Immature natural killer cell (primary cell): Measurements from ENCODE around the gene BRSK1. TPM values are rescaled to one million over a fixed set of nuclear protein-coding genes. Genes with fewer than 3 reads are reported as not detected.

Source experiments
- DNase-seq, 3 donors: peaks; one replicate each; pipeline ENCODE4 v3.0.0; 2022; ENCODE audit warnings: mixed read lengths in 1 of 3
- H3K27ac Mint-ChIP-seq, 6 donors: one replicate each; pipeline ENCODE4 v1.8.0; 2020; ENCODE audit warnings: mixed read lengths in 6 of 6, mild to moderate bottlenecking in 5 of 6, inconsistent platforms in 4 of 6, moderate library complexity in 3 of 6
- H3K27me3 Mint-ChIP-seq, 3 donors: one replicate each; pipeline ENCODE4 v1.8.0; 2020 to 2021; ENCODE audit warnings: low read depth in 3 of 3, mild to moderate bottlenecking in 3 of 3, mixed read lengths in 3 of 3, moderate library complexity in 3 of 3, inconsistent platforms in 1 of 3
- H3K36me3 Mint-ChIP-seq, 3 donors: one replicate each; pipeline ENCODE4 v1.8.0; 2020; ENCODE audit warnings: mixed read lengths in 3 of 3, inconsistent platforms in 2 of 3, mild to moderate bottlenecking in 2 of 3
- H3K4me1 Mint-ChIP-seq, 2 donors: one replicate each; pipeline ENCODE4 v1.8.0; 2020; ENCODE audit warnings: inconsistent platforms in 2 of 2, mild to moderate bottlenecking in 2 of 2, mixed read lengths in 2 of 2, moderate library complexity in 1 of 2
- H3K4me3 Mint-ChIP-seq, 5 donors: one replicate each; pipeline ENCODE4 v1.8.0; 2020; ENCODE audit warnings: mild to moderate bottlenecking in 5 of 5, mixed read lengths in 5 of 5, inconsistent platforms in 3 of 5, moderate library complexity in 3 of 5
- H3K9me3 Mint-ChIP-seq, 6 donors: one replicate each; pipeline ENCODE4 v1.8.0; 2020; ENCODE audit warnings: mild to moderate bottlenecking in 6 of 6, mixed read lengths in 6 of 6, inconsistent platforms in 4 of 6, moderate library complexity in 3 of 6
- polyA plus RNA-seq, 3 donors: library from polyadenylated mRNA; unstranded; fragments of 300-500 nt; fragmentation: Illumina TruSeq; gene quantifications; one replicate each; pipeline ENCODE4 v1.2.3, GENCODE V29; 2021

Gene BRSK1
- polyA plus RNA-seq, 3 donors from 2014 or later = not detected

GRCh38 chr19:55305983-55306562 is 22.3 kb downstream of the BRSK1 start:
- DNase-seq = no peak
- no peak overlapping the region for H3K4me3 Mint-ChIP-seq
- no peak overlapping the region for H3K27ac Mint-ChIP-seq
- peaks cover 11% of the 10 kb centered on the region in 2 donors for H3K4me1 Mint-ChIP-seq
- peaks cover 4 to 5% (median 5%) of the 10 kb centered on the region in 3 donors for H3K27me3 Mint-ChIP-seq
- no peaks in the 10 kb centered on the region for H3K9me3 Mint-ChIP-seq
- peaks cover 0 to 4% (median 0%) of the 10 kb centered on the region in 3 donors for H3K36me3 Mint-ChIP-seq

GRCh38 chr19:55306712-55307111 is 22.9 kb downstream of the BRSK1 start:
- H3K27ac Mint-ChIP-seq = no peak overlapping the region
- no peak overlapping the region for H3K4me3 Mint-ChIP-seq
- H3K9me3 Mint-ChIP-seq = no peaks in the 10 kb centered on the region
- no peak for DNase-seq
- H3K36me3 Mint-ChIP-seq = peaks cover 0 to 4% (median 0%) of the 10 kb centered on the region in 3 donors
- H3K4me1 Mint-ChIP-seq = peaks cover 4 to 6% of the 10 kb centered on the region in 2 donors
- peaks cover 2 to 3% (median 3%) of the 10 kb centered on the region in 3 donors for H3K27me3 Mint-ChIP-seq

GRCh38 chr19:55308281-55308680 is 24.5 kb downstream of the BRSK1 start:
- no peaks in the 10 kb centered on the region for H3K4me1 Mint-ChIP-seq
- H3K36me3 Mint-ChIP-seq = peaks cover 0 to 5% (median 0%) of the 10 kb centered on the region in 3 donors
- H3K4me3 Mint-ChIP-seq = no peak overlapping the region
- no peaks in the 10 kb centered on the region for H3K9me3 Mint-ChIP-seq
- no peak overlapping the region for H3K27ac Mint-ChIP-seq
- DNase-seq = no peak
- peaks cover 0 to 2% (median 0%) of the 10 kb centered on the region in 3 donors for H3K27me3 Mint-ChIP-seq

GRCh38 chr19:55309448-55309847 is 25.7 kb downstream of the BRSK1 start:
- no peak for DNase-seq
- Mint-ChIP-seq H3K27ac (no peak overlapping the region), H3K27me3 (peaks cover 0 to 2% (median 0%) of the 10 kb centered on the region in 3 donors), H3K4me3 (no peak overlapping the region), H3K36me3 (peaks cover 0 to 10% (median 0%) of the 10 kb centered on the region in 3 donors), H3K9me3 (no peaks in the 10 kb centered on the region), H3K4me1 (no peaks in the 10 kb centered on the region)

GRCh38 chr19:55310498-55310897 is 26.7 kb downstream of the BRSK1 start:
- Mint-ChIP-seq H3K4me3 (no peak overlapping the region), H3K27me3 (no peaks in the 10 kb centered on the region), H3K4me1 (no peaks in the 10 kb centered on the region), H3K9me3 (no peaks in the 10 kb centered on the region), H3K27ac (no peak overlapping the region), H3K36me3 (peaks cover 0 to 10% (median 0%) of the 10 kb centered on the region in 3 donors)
- DNase-seq = no peak

- no peaks in the 10 kb centered on the region for H3K4me1 Mint-ChIP-seq
- H3K9me3 Mint-ChIP-seq = no peaks in the 10 kb centered on the region
- H3K27me3 Mint-ChIP-seq = peaks cover 0 to 3% (median 0%) of the 10 kb centered on the region in 3 donors
- H3K36me3 Mint-ChIP-seq = peaks cover 0 to 10% (median 0%) of the 10 kb centered on the region in 3 donors
- DNase-seq = no peak
- H3K27ac Mint-ChIP-seq = no peak overlapping the region
- no peak overlapping the region for H3K4me3 Mint-ChIP-seq
Observed at GRCh38 chr19:55311397-55311796, 27.6 kb downstream of the BRSK1 start.

GRCh38 chr19:55311797-55312196 is 28.0 kb downstream of the BRSK1 start:
- Mint-ChIP-seq H3K9me3 (no peaks in the 10 kb centered on the region), H3K27ac (no peak overlapping the region), H3K27me3 (peaks cover 0 to 3% (median 0%) of the 10 kb centered on the region in 3 donors), H3K36me3 (peaks cover 0 to 10% (median 0%) of the 10 kb centered on the region in 3 donors), H3K4me3 (no peak overlapping the region), H3K4me1 (no peaks in the 10 kb centered on the region)
- DNase-seq = no peak

- peaks cover 0 to 10% (median 0%) of the 10 kb centered on the region in 3 donors for H3K36me3 Mint-ChIP-seq
- H3K4me1 Mint-ChIP-seq = no peaks in the 10 kb centered on the region
- no peak overlapping the region for H3K4me3 Mint-ChIP-seq
- H3K27me3 Mint-ChIP-seq = peaks cover 0 to 3% (median 0%) of the 10 kb centered on the region in 3 donors
- no peak overlapping the region for H3K27ac Mint-ChIP-seq
- H3K9me3 Mint-ChIP-seq = no peaks in the 10 kb centered on the region
- no peak for DNase-seq
Observed at GRCh38 chr19:55312621-55313512, 29.1 kb downstream of the BRSK1 start.

GRCh38 chr19:55314396-55314795 is 30.6 kb downstream of the BRSK1 start:
- Mint-ChIP-seq H3K9me3 (no peaks in the 10 kb centered on the region), H3K4me3 (no peak overlapping the region), H3K4me1 (no peaks in the 10 kb centered on the region), H3K36me3 (peaks cover 0 to 10% (median 0%) of the 10 kb centered on the region in 3 donors), H3K27me3 (peaks cover 0 to 3% (median under 1%) of the 10 kb centered on the region in 3 donors), H3K27ac (no peak overlapping the region)
- DNase-seq = no peak

GRCh38 chr19:55315956-55316525 is 32.2 kb downstream of the BRSK1 start:
- H3K36me3 Mint-ChIP-seq = peaks cover 0 to 6% (median 0%) of the 10 kb centered on the region in 3 donors
- no peaks in the 10 kb centered on the region for H3K9me3 Mint-ChIP-seq
- no peak for DNase-seq
- no peaks in the 10 kb centered on the region for H3K4me1 Mint-ChIP-seq
- H3K4me3 Mint-ChIP-seq = no peak overlapping the region
- peaks cover 0 to 3% (median 3%) of the 10 kb centered on the region in 3 donors for H3K27me3 Mint-ChIP-seq
- H3K27ac Mint-ChIP-seq = no peak overlapping the region

- Mint-ChIP-seq H3K27ac (no peak overlapping the region), H3K9me3 (no peaks in the 10 kb centered on the region), H3K4me3 (no peak overlapping the region), H3K4me1 (no peaks in the 10 kb centered on the region), H3K36me3 (peaks cover 0 to 6% (median 0%) of the 10 kb centered on the region in 3 donors), H3K27me3 (peaks cover 0 to 3% (median 3%) of the 10 kb centered on the region in 3 donors)
- DNase-seq = no peak
Observed at GRCh38 chr19:55316646-55317045, 32.8 kb downstream of the BRSK1 start.

GRCh38 chr19:55319785-55320184 is 36.0 kb downstream of the BRSK1 start:
- Mint-ChIP-seq H3K36me3 (no peaks in the 10 kb centered on the region), H3K9me3 (no peaks in the 10 kb centered on the region), H3K27ac (no peak overlapping the region), H3K27me3 (peaks cover 3 to 9% (median 3%) of the 10 kb centered on the region in 3 donors), H3K4me1 (no peaks in the 10 kb centered on the region), H3K4me3 (no peak overlapping the region)
- no peak for DNase-seq

- H3K27me3 Mint-ChIP-seq = peaks cover 3 to 9% (median 5%) of the 10 kb centered on the region in 3 donors
- no peaks in the 10 kb centered on the region for H3K36me3 Mint-ChIP-seq
- H3K9me3 Mint-ChIP-seq = no peaks in the 10 kb centered on the region
- H3K4me3 Mint-ChIP-seq = no peak overlapping the region
- DNase-seq = no peak
- no peaks in the 10 kb centered on the region for H3K4me1 Mint-ChIP-seq
- no peak overlapping the region for H3K27ac Mint-ChIP-seq
Observed at GRCh38 chr19:55320844-55321419, 37.1 kb downstream of the BRSK1 start.
